CD1c-positive myeloid dendritic cell (primary cell): ENCODE measurements around the gene NMNAT3.

Experiments
- DNase-seq: peaks from one replicate; pipeline ENCODE4 v3.0.0-alpha.2; 2016; ENCODE audit errors: extremely low spot score

Gene NMNAT3

DNA sequence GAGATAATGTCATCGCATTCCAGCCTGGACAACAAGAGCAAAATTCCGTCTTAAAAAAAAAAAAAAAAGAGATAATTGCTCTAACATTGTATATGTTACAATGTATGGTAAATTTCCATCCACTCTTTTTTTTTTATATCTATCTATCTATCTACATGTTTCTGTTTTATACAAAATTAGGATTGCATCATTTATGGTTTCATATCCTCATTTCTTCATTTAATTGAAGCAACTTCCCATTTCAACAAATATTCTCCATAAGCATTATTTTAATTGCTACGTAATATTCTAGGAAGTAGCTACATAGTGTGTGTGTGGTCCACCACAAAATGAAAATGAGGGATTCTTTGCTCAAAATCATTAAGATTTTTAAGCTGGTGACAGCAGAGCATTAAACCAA is 156.6 kb downstream of the NMNAT3 start:
- DNase-seq: peak; percentile 79

- DNase-seq: peak; percentile 33
Observed at GRCh38 chr3:139519998-139520737, 157.6 kb downstream of the NMNAT3 start.

DNA sequence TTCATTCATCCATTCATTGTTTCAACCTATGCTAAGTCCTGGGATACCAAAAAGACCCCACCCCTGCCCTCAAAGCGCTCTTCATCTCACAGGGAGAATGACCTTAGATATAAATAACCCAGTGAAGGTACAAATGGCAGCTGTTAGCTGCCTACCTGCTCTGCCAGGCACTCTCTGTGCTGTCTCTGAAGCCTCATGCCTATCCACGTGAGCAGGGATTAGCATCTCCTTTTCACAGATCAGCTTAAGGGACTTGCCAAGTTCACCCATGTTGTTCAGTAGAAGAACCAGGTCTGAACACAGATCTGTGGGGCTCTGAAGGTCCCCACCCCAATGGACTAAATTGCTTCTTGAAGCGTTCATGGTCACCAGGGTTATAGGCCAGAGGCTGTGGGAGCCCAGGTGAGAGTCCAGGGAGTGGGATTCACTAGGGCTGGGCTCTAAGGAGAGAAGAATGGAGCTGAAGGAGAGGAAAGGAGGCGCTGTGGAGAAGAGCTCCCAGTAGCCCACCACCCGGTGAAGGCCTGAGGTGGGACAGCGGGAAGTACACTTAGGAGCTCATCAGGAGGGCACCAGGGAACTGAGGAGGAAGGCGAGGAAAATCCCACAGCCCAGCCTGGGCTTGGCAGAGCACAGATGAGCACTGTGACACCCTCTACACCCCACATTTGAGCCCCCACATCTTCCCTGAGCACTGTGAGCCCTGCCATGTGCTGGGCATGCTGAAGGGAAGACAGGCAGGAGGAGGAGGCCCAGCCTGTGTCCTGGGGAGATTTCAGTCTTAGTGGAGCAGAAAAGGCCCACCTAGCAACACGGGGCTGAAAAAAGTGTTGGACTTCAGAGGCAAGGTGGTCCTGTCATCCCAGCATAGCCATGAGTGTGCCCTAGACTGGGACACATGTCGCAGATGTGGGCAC is 158.6 kb downstream of the NMNAT3 start:
- DNase-seq: no peak

DNA sequence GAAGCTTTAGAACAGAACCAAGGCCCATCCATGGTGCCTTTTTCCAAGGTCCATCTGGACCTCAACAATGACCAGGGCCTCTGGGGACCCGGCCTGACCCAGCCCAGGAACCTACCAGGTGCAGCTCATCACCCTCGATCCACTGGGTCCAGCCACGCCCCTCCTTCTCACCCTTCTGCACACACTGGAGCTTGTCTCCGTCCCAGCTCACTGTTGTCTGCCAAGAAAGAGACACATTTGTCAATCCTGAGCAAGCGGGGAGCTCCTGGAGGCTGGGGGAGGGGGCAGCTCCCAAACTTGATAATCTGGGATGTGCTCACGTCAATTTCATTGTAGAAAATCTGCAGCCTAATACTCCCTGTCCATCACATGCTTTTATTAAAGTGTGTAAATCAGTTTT is 159.5 kb downstream of the NMNAT3 start:
- DNase-seq: no peak

GRCh38 chr3:139517321-139518065 is 160.3 kb downstream of the NMNAT3 start:
- DNase-seq: no peak

DNA sequence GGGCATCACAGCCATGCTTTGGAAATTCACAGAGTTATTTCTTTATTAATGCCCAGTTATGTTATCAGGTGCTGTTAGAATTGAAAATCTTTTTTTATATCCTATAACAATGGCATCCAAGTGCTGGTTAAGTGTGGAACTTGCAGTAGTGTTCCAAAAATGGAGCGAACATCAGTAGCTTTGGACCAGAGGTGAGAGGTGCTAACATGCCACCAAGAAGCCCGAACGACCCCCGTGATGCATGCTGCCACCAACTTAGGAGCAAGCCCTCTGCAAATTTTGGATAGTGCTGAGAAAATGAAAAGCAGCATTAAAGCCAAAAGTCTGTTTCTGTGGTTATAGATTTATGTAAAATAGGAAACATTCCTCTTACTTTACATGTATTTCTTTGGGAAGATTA is 163.0 kb downstream of the NMNAT3 start:
- no peak for DNase-seq
